ENCODE measurements around the gene RIPK1. TPM values are rescaled to one million over a fixed set of nuclear protein-coding genes. Genes with fewer than 3 reads are reported as not detected.

RIPK1 gene
- total and polyA plus RNA-seq, 2 donors (not counting 3 experiments of a cell fraction or from before 2014, with no cell fraction given) = 11.2 to 20.6 TPM

GRCh38 chr6:3140201-3140600 is 71.9 kb downstream of the RIPK1 start:
- H4K20me1 ChIP-seq (replicated peaks; ENCODE audit: control insufficient read depth, extremely low read depth, insufficient read depth, low read length) = no peaks in the 10 kb centered on the region
- peaks cover 13% of the 10 kb centered on the region for H3K4me1 ChIP-seq (ENCODE audit: control insufficient read depth, extremely low read depth, insufficient read depth, low read length)
- FAIRE-seq (no peak), DNase-seq (ENCODE audit: low read depth, low spot score) (no peak)
- no peaks in the 10 kb centered on the region for H3K79me2 ChIP-seq (ENCODE audit: control insufficient read depth, insufficient read depth, low read length)
- H3K9ac ChIP-seq (replicated peaks; ENCODE audit: extremely low read depth, insufficient read depth, low read length) = no peak overlapping the region
- no peak overlapping the region for H3K4me3 ChIP-seq (replicated peaks in 1 of 3; ENCODE audit: insufficient read depth in 1 of 3, low read depth in 1 of 3, low read length in 3 of 3)
- H3K9me1 ChIP-seq (replicated peaks; ENCODE audit: control insufficient read depth, extremely low read depth, insufficient read depth, low read length) = no peaks in the 10 kb centered on the region
- H3K27ac ChIP-seq (ENCODE audit: insufficient read depth, low read depth, low read length) = no peak overlapping the region
- no peak overlapping the region for H2AFZ ChIP-seq (ENCODE audit: low read depth, low read length)
- ChIA-PET POLR2A (no interaction called here), CTCF (interaction anchor here (0.7 to 3.0 kb wide), 2 partner anchors 111 to 114 kb away, joined by 3 to 19 read pairs; no protein-coding TSS in a partner anchor)
- H3K36me3 ChIP-seq (ENCODE audit: control insufficient read depth in 2 of 2, extremely low read depth in 1 of 2, insufficient read depth in 2 of 2, low read length in 2 of 2) = peaks cover 0 to 3% of the 10 kb centered on the region in 2 experiments
- intact Hi-C loops (cut with micrococcal nuclease) (no loop called here), dilution Hi-C loops (cut with MboI; ENCODE audit: extremely low pct_ligation_motif_present, low sequenced_read_pairs) (no loop called here)
- no TSS peak for BruUV-seq (replicated peaks)
- H3K27me3 ChIP-seq (ENCODE audit: control insufficient read depth in 2 of 2, insufficient read depth in 2 of 2, low read length in 2 of 2) = no peaks in the 10 kb centered on the region
- H3K4me2 ChIP-seq (ENCODE audit: insufficient read depth, low read length) = no peak overlapping the region
- TF ChIP-seq POLR2A (IDR thresholded peaks at IDR 0.05; ENCODE audit: low read depth, low read length) (no peak), MYC (IDR thresholded peaks at IDR 0.05; ENCODE audit: low read depth, low read length) (no peak), GATA2 (IDR thresholded peaks at IDR 0.05; ENCODE audit: insufficient read depth, insufficient read length, low read depth, low read length) (no peak)
- TF ChIP-seq, protein P1, sequence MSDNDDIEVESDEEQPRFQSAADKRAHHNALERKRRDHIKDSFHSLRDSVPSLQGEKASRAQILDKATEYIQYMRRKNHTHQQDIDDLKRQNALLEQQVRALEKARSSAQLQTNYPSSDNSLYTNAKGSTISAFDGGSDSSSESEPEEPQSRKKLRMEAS (IDR thresholded peaks at IDR 0.05; ENCODE audit: insufficient read depth, insufficient read length) = no peak
- no peaks in the 10 kb centered on the region for H3K9me3 ChIP-seq (replicated peaks; ENCODE audit: control insufficient read depth, insufficient read depth, low read length)

GRCh38 chr6:3142536-3142935 is 74.2 kb downstream of the RIPK1 start:
- Histone ChIP-seq H3K9me1 (replicated peaks; ENCODE audit: control insufficient read depth, extremely low read depth, insufficient read depth, low read length) (no peaks in the 10 kb centered on the region), H3K4me1 (ENCODE audit: control insufficient read depth, extremely low read depth, insufficient read depth, low read length) (peaks cover 13% of the 10 kb centered on the region), H4K20me1 (replicated peaks; ENCODE audit: control insufficient read depth, extremely low read depth, insufficient read depth, low read length) (no peaks in the 10 kb centered on the region), H3K36me3 (ENCODE audit: control insufficient read depth in 2 of 2, extremely low read depth in 1 of 2, insufficient read depth in 2 of 2, low read length in 2 of 2) (peaks cover 0 to 3% of the 10 kb centered on the region in 2 experiments), H3K4me3 (replicated peaks in 1 of 3; ENCODE audit: insufficient read depth in 1 of 3, low read depth in 1 of 3, low read length in 3 of 3) (no peak overlapping the region), H3K79me2 (ENCODE audit: control insufficient read depth, insufficient read depth, low read length) (no peaks in the 10 kb centered on the region), H3K27me3 (ENCODE audit: control insufficient read depth in 2 of 2, insufficient read depth in 2 of 2, low read length in 2 of 2) (no peaks in the 10 kb centered on the region), H3K9me3 (replicated peaks; ENCODE audit: control insufficient read depth, insufficient read depth, low read length) (no peaks in the 10 kb centered on the region), H3K27ac (ENCODE audit: insufficient read depth, low read depth, low read length) (no peak overlapping the region), H2AFZ (ENCODE audit: low read depth, low read length) (no peak overlapping the region), H3K9ac (replicated peaks; ENCODE audit: extremely low read depth, insufficient read depth, low read length) (no peak overlapping the region), H3K4me2 (ENCODE audit: insufficient read depth, low read length) (no peak overlapping the region)
- ChIA-PET CTCF (interaction anchor here (2.6 kb wide), 1 partner anchor 15 kb away, joined by 7 read pairs; the partner anchor contains the start of gene TUBB2A), POLR2A (no interaction called here)
- DNase-seq (ENCODE audit: low read depth, low spot score) (no peak), FAIRE-seq (no peak)
- no TSS peak for BruUV-seq (replicated peaks)
- intact Hi-C loops (cut with micrococcal nuclease) (no loop called here), dilution Hi-C loops (cut with MboI; ENCODE audit: extremely low pct_ligation_motif_present, low sequenced_read_pairs) (no loop called here)
- TF ChIP-seq FOS (IDR thresholded peaks at IDR 0.05; ENCODE audit: borderline replicate concordance, insufficient read depth, low read length) (no peak), GATA2 (IDR thresholded peaks at IDR 0.05; ENCODE audit: insufficient read depth, insufficient read length, low read depth, low read length) (no peak), MYC (IDR thresholded peaks at IDR 0.05; ENCODE audit: low read depth, low read length) (no peak), JUN (IDR thresholded peaks at IDR 0.05; ENCODE audit: borderline replicate concordance, insufficient read depth, insufficient read length, low read depth) (no peak), EZH2 (IDR thresholded peaks at IDR 0.05; ENCODE audit: borderline replicate concordance, low read depth, low read length, severe bottlenecking) (no peak)
- TF ChIP-seq, protein P1 (IDR thresholded peaks at IDR 0.05; ENCODE audit: insufficient read depth, insufficient read length) = no peak
- TF ChIP-seq, protein P2, sequence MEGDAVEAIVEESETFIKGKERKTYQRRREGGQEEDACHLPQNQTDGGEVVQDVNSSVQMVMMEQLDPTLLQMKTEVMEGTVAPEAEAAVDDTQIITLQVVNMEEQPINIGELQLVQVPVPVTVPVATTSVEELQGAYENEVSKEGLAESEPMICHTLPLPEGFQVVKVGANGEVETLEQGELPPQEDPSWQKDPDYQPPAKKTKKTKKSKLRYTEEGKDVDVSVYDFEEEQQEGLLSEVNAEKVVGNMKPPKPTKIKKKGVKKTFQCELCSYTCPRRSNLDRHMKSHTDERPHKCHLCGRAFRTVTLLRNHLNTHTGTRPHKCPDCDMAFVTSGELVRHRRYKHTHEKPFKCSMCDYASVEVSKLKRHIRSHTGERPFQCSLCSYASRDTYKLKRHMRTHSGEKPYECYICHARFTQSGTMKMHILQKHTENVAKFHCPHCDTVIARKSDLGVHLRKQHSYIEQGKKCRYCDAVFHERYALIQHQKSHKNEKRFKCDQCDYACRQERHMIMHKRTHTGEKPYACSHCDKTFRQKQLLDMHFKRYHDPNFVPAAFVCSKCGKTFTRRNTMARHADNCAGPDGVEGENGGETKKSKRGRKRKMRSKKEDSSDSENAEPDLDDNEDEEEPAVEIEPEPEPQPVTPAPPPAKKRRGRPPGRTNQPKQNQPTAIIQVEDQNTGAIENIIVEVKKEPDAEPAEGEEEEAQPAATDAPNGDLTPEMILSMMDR (IDR thresholded peaks at IDR 0.05; ENCODE audit: extremely low read depth in 1 of 2, insufficient read depth in 1 of 2, low read depth in 1 of 2, low read length in 2 of 2) = no peak
